GM15510 (cell line): ENCODE results near the gene PDZD11.

Experiments
- POLR2A ChIP-seq: IDR thresholded peaks from 3 replicates; pipeline ENCODE4 v1.6.1; 2011; ENCODE audit warnings: borderline replicate concordance; ENCODE audit not compliant: insufficient read length; ENCODE audit errors: extremely low read depth

Gene PDZD11

DNA sequence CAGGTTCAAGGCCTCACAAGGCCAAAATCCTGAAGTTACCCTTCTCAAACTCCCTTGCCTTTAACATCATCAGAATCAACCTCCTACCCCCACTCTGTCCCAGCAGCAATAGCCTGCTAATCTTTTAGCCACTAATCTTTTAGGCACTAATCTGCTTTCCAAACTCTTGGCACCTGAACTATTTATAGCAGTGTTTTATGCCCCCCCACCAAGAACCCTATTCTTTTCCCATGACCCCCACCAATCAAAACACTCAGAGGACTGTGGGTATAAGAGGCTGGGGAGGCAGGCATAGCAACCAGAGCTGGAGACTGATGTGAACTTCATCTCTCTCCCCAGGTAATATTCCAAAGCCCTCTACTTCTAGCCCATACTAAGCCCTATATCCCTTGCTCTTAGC, 21.7 kb downstream of the PDZD11 start, which contains the start of gene ARR3:
Gene ARR3 (plus strand): TSS at position 301 of the 400 bp plus-strand sequence. CDS start 1,052 bp downstream, outside the sequence.
- TF ChIP-seq POLR2A = no peak

DNA sequence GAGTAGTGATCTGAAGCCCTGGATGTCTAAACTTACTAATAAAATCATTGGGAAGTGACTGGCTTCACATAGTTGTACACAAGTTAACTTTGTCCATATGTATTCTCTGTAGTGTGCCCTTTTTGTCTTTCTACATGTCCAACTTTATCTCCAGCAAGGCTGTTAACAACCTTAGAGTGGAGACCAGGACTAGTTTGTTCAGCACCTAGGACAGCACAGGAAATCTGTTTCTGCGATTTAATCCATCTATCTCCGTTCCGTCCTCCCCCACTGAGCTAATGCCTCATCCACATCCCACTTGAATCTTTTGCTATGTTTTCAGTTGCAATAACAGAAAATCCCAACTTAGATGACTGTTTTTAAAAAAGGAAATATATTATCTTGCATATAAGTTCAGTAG, 24.9 kb downstream of the PDZD11 start:
- no peak for TF ChIP-seq POLR2A

DNA sequence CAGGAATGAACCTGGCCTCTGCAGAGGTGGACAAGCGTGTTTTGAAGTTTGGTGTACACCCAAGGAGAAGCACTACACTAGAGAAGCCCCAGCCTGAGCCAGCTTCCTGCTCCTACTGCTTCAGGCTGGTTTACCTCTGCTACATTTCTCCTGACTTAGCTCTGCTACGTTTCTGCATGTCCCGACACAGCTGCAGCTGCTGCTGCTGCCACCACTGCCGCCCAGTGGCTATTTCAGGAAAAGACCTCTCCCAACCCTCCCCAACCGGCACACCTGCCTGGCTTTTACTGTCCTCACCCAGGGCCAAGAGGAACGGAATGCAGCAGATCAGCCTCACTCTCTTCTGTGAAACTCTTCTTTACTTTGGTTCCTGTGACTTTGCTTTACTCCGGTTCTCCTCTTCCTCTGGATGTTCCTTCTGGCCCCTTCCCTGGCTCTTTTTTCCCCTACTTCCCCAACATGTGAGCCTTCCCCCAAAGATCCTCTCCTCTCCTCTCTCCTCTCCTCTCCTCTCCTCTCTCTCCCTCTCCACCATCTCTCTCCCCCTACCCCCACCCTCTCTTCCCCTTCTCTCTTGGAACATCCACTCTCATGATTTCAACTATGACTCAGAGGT, 26.7 kb downstream of the PDZD11 start:
- TF ChIP-seq POLR2A = no peak

DNA sequence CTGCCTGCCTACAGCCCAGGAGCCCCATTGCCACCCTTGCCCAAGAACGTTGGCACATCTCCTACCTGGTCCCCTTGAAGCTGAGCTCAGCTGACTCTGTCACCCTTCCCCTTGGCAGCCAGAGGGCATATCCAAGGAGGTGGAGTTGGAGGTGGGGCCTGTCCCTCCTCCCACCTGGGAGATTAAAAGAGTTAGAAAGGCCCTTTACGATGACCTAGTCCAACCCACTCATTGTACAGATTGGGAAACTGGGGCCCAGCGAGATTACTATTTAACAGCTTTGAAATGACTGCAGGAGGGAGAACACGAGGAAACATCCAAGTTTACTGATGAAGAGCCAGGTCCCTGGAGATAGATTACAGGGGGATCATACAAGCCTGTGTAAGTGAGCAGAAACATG, 29.6 kb downstream of the PDZD11 start, which contains the start of gene P2RY4:
Gene P2RY4 (minus strand): TSS at position 101 of the 400 bp plus-strand sequence. CDS start 580 bp downstream, outside the sequence.
- no peak for TF ChIP-seq POLR2A

DNA sequence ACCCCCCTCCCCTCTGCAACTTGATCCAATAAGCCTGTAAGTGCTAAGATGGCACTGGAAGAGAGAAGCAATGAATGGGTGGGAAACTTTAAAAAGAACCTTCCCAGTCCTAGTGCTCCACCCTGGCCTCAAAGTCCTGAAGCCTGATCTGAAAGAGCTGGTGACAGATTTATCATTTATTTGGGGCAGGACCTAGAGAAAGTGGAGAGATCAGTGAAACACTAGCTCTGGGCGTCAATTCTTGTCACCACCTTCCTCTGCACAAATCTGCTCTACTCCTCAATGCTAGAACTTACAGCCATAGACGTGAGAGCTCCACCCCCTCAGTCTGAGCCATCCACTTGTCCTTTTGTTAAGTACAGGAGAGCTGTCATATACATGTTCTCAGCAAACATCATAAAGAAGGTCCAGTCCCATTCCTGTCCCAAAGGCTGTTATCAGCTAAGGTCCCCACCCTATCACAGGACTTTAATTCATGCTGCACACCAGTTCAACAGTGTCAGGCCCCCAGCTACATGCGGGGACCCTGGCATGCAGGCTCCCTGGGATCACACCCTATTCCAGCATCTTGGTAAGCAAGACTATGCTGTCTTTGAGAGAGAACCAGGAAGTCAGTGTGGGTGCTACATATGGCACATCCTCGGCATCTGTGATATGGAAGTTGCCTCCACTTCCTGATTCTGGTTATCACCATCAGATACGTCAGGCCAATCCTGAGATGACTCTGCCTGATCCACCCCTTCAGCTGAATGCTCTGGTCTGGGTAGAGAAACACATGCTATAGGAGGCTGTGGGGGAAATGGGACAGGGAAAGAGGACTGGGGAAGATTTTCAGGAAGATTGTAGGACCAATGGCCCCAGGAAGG, 32.1 kb downstream of the PDZD11 start:
- TF ChIP-seq POLR2A = no peak

DNA sequence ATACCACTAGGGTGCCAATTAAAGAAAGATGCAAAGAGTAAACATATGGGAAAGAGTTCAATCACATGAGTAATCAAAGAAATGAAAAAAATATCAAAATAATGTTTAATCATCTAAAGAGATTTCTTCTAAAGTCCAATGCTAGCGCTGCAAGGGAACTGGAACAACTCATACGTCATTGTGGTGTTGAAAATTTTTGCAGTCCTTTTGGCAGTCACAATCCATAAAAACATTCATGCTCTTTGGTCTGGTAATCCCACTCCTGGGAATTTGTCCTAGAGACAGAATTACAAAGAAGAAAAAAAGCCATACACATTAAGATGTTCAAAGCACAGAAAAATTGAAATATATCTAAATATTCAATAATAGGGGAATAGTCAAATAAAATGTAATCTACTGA, 34.3 kb downstream of the PDZD11 start:
- no peak for TF ChIP-seq POLR2A

DNA sequence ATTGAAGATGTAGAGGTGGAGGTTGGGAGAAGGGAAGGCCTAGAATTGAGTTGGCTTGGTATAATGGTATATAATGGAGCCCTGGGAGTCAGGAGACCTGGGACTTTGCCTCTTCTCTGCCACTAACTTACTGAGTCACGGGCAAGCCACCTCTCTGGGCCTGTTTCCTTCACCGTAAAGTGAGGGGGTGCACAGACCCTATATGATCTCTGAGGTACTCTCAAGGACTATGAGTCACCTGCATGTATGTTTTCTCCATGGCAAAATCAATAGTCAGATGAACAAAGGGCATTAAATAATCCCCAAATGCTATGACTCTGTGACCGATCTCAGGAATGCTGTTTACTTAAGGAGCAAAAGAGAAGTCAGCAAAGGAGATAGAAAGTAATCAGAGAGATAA, 34.8 kb downstream of the PDZD11 start:
- no peak for TF ChIP-seq POLR2A

DNA sequence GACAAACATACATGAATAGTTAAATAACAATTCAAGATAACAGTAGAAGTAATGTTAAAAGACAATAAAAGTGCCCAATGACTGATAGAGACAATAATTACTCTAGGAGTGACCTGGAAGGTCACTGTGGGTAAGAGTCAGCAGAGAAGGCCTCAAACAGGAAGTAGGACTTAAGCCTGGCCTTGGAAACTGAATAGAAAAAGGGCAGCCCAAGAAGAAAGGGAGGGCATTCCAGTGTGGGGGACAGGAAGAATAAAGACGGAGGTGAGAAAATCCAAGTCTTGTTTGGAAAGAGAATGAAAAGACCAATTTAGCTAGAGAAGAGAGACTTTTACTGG, 35.7 kb downstream of the PDZD11 start:
- no peak for TF ChIP-seq POLR2A

DNA sequence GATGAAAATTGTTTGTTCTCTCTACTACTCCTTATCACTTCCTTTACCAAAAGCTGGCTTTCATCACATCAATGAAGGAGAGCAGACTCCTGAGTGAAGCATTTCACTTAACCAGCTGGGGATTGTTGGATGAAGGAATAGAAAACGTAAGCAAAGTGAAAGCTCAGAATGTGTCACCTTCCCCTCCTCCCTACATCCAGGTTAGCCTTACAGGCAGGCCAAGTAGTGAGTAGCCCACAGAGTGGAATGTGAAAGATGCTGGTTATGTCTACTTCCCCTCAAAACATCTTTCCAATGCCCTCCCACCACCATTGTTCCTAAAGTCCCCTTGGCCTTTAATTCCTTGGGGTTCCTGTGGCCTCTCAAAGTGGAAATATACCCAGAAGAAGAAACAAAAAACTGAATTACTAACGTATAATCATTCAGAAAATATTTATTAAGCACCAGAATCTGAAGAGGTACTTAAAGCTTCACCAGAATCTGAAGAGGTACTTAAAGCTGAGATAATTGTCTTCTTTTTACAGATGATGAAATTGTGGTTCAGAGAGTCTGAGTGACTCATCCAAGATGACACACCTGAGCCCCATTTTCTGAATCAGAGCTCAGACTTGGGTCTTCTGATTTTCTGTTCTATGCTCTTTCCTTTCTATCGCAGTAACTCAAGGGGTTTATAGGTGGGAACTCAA, 36.2 kb downstream of the PDZD11 start:
- TF ChIP-seq POLR2A = no peak

DNA sequence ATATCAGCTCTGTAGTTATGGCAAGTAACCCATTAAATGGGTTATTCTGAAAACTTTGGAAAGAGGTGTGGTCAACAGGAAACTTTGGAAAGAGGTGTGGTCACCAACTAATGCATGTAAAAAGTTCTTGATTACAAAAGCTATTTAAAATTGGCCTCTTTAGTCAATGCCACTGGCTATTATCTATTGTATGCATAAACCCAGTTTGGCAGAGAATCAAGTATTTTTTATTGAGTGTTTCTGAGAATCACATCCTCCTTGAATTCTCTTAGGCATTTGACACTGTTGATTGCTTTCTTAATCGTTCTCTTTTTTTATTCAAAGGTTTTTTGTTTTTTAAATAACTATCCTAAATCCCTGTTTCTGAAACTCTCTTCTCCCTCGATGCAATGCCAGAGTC, 37.2 kb downstream of the PDZD11 start:
- no peak for TF ChIP-seq POLR2A

DNA sequence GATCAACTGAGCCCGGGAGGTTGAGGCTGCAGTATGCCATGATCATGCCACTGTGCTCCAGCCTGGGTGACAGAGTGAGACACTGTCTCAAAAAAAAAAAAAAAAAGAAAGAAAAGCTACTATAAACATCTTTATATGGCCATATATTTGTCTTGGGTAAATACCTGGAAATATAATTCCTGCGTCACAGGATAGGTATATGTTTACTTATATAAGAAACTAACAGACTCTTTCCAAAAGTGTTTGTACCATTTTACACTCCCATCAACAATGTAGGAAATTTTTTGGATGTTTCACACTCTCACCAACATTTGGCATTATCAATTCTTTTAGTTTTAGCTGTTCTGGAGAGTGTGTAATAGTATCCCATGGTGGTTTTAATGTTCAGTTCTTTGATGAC, 42.5 kb downstream of the PDZD11 start:
- no peak for TF ChIP-seq POLR2A

DNA sequence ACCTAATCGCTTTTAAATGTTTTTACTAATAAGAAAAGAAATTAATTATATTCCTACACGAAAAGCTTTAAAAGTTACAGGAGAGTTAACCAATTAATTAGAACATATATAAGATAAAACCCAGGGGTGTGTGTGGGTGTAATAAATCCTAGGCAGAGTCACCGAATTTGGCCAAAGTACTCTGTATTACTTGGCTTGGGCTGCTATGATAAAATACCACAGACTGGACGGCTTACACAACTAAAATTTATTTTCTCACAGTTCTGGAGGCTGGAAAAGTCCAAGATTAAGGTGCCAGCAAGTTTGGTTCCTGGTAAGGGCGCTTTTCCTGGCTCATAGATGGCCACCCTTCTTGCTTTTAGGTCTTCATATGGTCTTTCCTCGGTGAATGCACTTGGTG, 44.8 kb downstream of the PDZD11 start:
- TF ChIP-seq POLR2A = no peak

DNA sequence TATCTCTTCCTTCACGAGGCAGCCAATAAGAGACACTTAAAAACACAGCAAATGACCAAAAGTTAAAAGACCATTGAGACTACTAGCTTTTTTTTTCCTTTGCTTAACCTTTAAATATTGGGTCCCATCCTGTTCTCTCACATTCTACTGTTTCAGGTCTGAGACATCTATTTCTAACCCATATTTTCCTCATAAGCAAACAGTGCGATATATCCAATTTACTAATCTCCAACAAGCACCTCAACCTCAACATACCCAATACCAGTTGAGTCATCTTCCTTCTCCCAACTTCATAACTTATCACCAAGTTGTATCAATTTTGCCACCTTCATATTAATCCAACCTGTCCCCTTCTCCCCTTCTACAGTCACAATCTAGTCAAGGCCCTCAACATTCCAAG, 48.2 kb downstream of the PDZD11 start:
- TF ChIP-seq POLR2A = no peak

DNA sequence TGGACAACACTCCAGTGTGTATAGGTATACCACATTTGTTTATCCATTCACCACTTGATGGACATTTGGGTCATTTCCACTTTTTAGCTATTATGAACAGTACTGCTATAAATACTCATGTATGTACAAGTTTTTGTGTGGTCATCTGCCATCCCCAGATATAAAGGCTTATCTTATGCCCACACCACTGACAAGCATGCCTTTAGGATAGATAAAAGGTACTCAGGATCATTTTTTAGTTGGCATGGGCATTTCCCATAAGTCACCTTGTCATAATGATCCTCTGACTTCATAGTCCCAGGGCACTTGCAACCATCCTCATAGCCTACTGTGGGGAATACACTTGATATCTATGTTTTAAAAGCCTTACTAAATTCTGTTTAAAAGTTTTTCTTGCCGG, 49.0 kb downstream of the PDZD11 start:
- no peak for TF ChIP-seq POLR2A
